ENCODE measurements around the gene LINC01488.

Gene LINC01488

GRCh38 chr11:69450857-69451220 lies 30.6 kb upstream of the LINC01488 start:
- DNase-seq: no peak
- TF ChIP-seq POLR2A (IDR thresholded peaks at IDR 0.05; ENCODE audit: low read length) (no peak), GATA1 (IDR thresholded peaks at IDR 0.05; ENCODE audit: low read depth, low read length) (no peak)

- no peak for DNase-seq
- no peak for TF ChIP-seq POLR2A (IDR thresholded peaks at IDR 0.05; ENCODE audit: low read length)
- no peak for TF ChIP-seq GATA1 (IDR thresholded peaks at IDR 0.05; ENCODE audit: low read depth, low read length)
Measured at GRCh38 chr11:69451289-69451688, 30.2 kb upstream of the LINC01488 start.

- TF ChIP-seq POLR2A (IDR thresholded peaks at IDR 0.05; ENCODE audit: low read length): no peak
- TF ChIP-seq GATA1 (IDR thresholded peaks at IDR 0.05; ENCODE audit: low read depth, low read length): no peak
- no peak for DNase-seq
Measured at GRCh38 chr11:69452206-69452987, 29.1 kb upstream of the LINC01488 start.

GRCh38 chr11:69453151-69453550 lies 28.3 kb upstream of the LINC01488 start:
- no peak for DNase-seq
- TF ChIP-seq GATA1 (IDR thresholded peaks at IDR 0.05; ENCODE audit: low read depth, low read length) (no peak), POLR2A (IDR thresholded peaks at IDR 0.05; ENCODE audit: low read length) (no peak)

- no peak for DNase-seq
- no peak for TF ChIP-seq GATA1 (IDR thresholded peaks at IDR 0.05; ENCODE audit: low read depth, low read length)
- TF ChIP-seq POLR2A (IDR thresholded peaks at IDR 0.05; ENCODE audit: low read length): no peak
Measured at GRCh38 chr11:69454018-69454417, 27.4 kb upstream of the LINC01488 start.

GRCh38 chr11:69455969-69456368 lies 25.5 kb upstream of the LINC01488 start:
- no peak for DNase-seq
- TF ChIP-seq POLR2A (IDR thresholded peaks at IDR 0.05; ENCODE audit: low read length) (no peak), GATA1 (IDR thresholded peaks at IDR 0.05; ENCODE audit: low read depth, low read length) (no peak)

GRCh38 chr11:69456712-69457111 lies 24.8 kb upstream of the LINC01488 start:
- TF ChIP-seq POLR2A (IDR thresholded peaks at IDR 0.05; ENCODE audit: low read length): no peak
- no peak for DNase-seq

GRCh38 chr11:69459848-69460539 lies 21.5 kb upstream of the LINC01488 start:
- DNase-seq: no peak
- TF ChIP-seq POLR2A (IDR thresholded peaks at IDR 0.05; ENCODE audit: low read length) (no peak), GATA1 (IDR thresholded peaks at IDR 0.05; ENCODE audit: low read depth, low read length) (no peak)

- DNase-seq: no peak
- TF ChIP-seq GATA1 (IDR thresholded peaks at IDR 0.05; ENCODE audit: low read depth, low read length): no peak
- no peak for TF ChIP-seq POLR2A (IDR thresholded peaks at IDR 0.05; ENCODE audit: low read length)
Measured at GRCh38 chr11:69460540-69461257, 20.8 kb upstream of the LINC01488 start.

GRCh38 chr11:69461272-69461962 lies 20.0 kb upstream of the LINC01488 start:
- TF ChIP-seq POLR2A (IDR thresholded peaks at IDR 0.05; ENCODE audit: low read length): no peak
- TF ChIP-seq GATA1 (IDR thresholded peaks at IDR 0.05; ENCODE audit: low read depth, low read length): no peak
- no peak for DNase-seq

- DNase-seq: no peak
Measured at GRCh38 chr11:69462106-69462951, 19.1 kb upstream of the LINC01488 start.

GRCh38 chr11:69463181-69463994 lies 18.1 kb upstream of the LINC01488 start:
- DNase-seq: no peak
- TF ChIP-seq GATA1 (IDR thresholded peaks at IDR 0.05; ENCODE audit: low read depth, low read length) (no peak), POLR2A (IDR thresholded peaks at IDR 0.05; ENCODE audit: low read length) (no peak)

More at GRCh38 chr11:69462106-69462951, 19.1 kb upstream of the LINC01488 start:
- TF ChIP-seq GATA1 (IDR thresholded peaks at IDR 0.05; ENCODE audit: low read depth, low read length) (no peak), POLR2A (IDR thresholded peaks at IDR 0.05; ENCODE audit: low read length) (no peak)

Measured in erythroblast (primary cell).